Suprapubic skin (tissue), 3 donors: ENCODE data around the gene ENDOU.

ENCODE experiments used
- POLR2A ChIP-seq, 2 donors: fragments of 450-650 bp; IDR thresholded peaks; one replicate each; pipeline ENCODE4 v1.6.1; 2017; ENCODE audit warnings: antibody characterized with exemption in 2 of 2, mild to moderate bottlenecking in 2 of 2, moderate library complexity in 2 of 2
- TF ChIP-seq, protein P1 (sequence below), 2 donors: fragments of 200-600 bp in 1 of 2; fragments of 450-650 bp in 1 of 2; sonication (generic) in 1 of 2; IDR thresholded peaks; one replicate each; pipeline ENCODE4 v1.5.1; 2016 to 2019; ENCODE audit warnings: antibody characterized with exemption in 2 of 2, mild to moderate bottlenecking in 1 of 2, moderate library complexity in 1 of 2

DNA sequence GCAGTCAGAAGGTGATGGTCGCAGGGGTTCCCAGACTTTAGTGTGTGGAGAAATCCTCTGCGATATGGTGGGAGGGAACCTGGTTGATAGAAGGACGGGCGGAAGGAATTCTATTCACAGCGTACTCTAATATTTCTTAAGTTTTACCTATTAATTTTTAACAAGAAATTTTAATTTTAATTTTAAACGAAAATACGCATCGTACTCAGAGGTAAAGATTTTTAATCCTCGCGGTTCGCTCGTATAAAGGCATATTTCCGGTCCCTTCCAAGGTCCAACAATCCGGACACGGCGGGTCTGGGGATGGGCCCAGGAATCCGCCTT, 47.4 kb upstream of the ENDOU start:
- TF ChIP-seq, protein P1, sequence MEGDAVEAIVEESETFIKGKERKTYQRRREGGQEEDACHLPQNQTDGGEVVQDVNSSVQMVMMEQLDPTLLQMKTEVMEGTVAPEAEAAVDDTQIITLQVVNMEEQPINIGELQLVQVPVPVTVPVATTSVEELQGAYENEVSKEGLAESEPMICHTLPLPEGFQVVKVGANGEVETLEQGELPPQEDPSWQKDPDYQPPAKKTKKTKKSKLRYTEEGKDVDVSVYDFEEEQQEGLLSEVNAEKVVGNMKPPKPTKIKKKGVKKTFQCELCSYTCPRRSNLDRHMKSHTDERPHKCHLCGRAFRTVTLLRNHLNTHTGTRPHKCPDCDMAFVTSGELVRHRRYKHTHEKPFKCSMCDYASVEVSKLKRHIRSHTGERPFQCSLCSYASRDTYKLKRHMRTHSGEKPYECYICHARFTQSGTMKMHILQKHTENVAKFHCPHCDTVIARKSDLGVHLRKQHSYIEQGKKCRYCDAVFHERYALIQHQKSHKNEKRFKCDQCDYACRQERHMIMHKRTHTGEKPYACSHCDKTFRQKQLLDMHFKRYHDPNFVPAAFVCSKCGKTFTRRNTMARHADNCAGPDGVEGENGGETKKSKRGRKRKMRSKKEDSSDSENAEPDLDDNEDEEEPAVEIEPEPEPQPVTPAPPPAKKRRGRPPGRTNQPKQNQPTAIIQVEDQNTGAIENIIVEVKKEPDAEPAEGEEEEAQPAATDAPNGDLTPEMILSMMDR (IDR thresholded peaks at IDR 0.05), result no peak
- TF ChIP-seq POLR2A (IDR thresholded peaks at IDR 0.05), result no peak
